ENCODE data around the gene ISG20. TPM values are rescaled to one million over a fixed set of nuclear protein-coding genes. Genes with fewer than 3 reads are reported as not detected.
A peak's percentile ranks its signal among the peaks of the same experiment; 100 is the strongest.

Gene ISG20
- 16.2 TPM for total RNA-seq
- long read RNA-seq, full-length matches to known transcripts = 7 of 12 reads
- long read RNA-seq, partial matches to known transcripts = 2 of 12 reads
- long read RNA-seq, other reads (novel, unspliced or antisense) = 3 of 12 reads

- DNase-seq (ENCODE audit: low spot score) = peak; percentile 97
Observed at GRCh38 chr15:88638626-88639372, at the start of gene ISG20. Gene ISG20, plus strand, starts transcription at chr15:88639016. Its CDS starts 351 bp downstream, at chr15:88639367.

- no peak for DNase-seq (ENCODE audit: low spot score)
Observed at GRCh38 chr15:88590759-88591158, 48.1 kb upstream of the ISG20 start.

GRCh38 chr15:88591384-88591783, 47.4 kb upstream of the ISG20 start:
- DNase-seq (ENCODE audit: low spot score) = no peak

- no peak for DNase-seq (ENCODE audit: low spot score)
Observed at GRCh38 chr15:88603885-88604284, 34.9 kb upstream of the ISG20 start.

GRCh38 chr15:88604381-88605188, 34.2 kb upstream of the ISG20 start:
- DNase-seq (ENCODE audit: low spot score) = no peak

- no peak for DNase-seq (ENCODE audit: low spot score)
Observed at GRCh38 chr15:88605189-88606069, 33.4 kb upstream of the ISG20 start.

- no peak for DNase-seq (ENCODE audit: low spot score)
Observed at GRCh38 chr15:88606070-88606794, 32.6 kb upstream of the ISG20 start.

GRCh38 chr15:88607951-88608350, 30.9 kb upstream of the ISG20 start:
- DNase-seq (ENCODE audit: low spot score) = no peak

GRCh38 chr15:88608607-88609181, 30.1 kb upstream of the ISG20 start:
- DNase-seq (ENCODE audit: low spot score) = no peak

GRCh38 chr15:88609344-88610090, 29.3 kb upstream of the ISG20 start:
- DNase-seq (ENCODE audit: low spot score) = no peak

- no peak for DNase-seq (ENCODE audit: low spot score)
Observed at GRCh38 chr15:88610701-88611231, 28.1 kb upstream of the ISG20 start.

GRCh38 chr15:88612186-88612796, 26.5 kb upstream of the ISG20 start:
- no peak for DNase-seq (ENCODE audit: low spot score)

GRCh38 chr15:88613074-88613944, 25.5 kb upstream of the ISG20 start:
- DNase-seq (ENCODE audit: low spot score) = no peak

- no peak for DNase-seq (ENCODE audit: low spot score)
Observed at GRCh38 chr15:88615303-88616107, 23.3 kb upstream of the ISG20 start.

GRCh38 chr15:88616240-88616639, 22.6 kb upstream of the ISG20 start:
- no peak for DNase-seq (ENCODE audit: low spot score)

GRCh38 chr15:88617031-88617722, 21.6 kb upstream of the ISG20 start:
- no peak for DNase-seq (ENCODE audit: low spot score)
